GM12873 (cell line): ENCODE results near the gene ARVCF.

Experiments
- CTCF ChIP-seq: IDR thresholded peaks from 2 replicates; pipeline ENCODE4 v1.5.1; 2012; ENCODE audit warnings: low read depth, mild to moderate bottlenecking, moderate library complexity, low read length, control low read depth; ENCODE audit not compliant: insufficient read depth; ENCODE audit errors: missing control alignments

ARVCF gene

DNA sequence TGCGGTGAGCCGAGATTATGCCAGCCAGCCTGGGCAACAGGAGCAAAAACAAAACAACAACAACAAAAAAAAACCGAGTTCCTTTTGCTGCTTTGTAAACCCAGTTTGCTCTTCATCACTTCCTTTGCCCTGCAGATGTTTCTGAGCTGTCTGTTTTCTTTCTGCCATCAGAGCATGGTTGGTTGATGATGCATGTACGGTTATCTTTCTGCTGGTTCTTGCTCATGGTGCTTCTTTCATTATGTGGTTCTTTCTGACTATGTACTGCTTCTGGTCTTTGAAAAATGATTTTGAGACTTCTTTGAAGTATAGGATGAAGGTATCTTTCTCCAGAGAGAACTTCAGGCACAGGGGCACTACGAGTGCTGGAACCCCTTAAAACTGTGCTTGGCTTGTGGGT lies 17.5 kb upstream of the ARVCF start:
- no peak for TF ChIP-seq CTCF

DNA sequence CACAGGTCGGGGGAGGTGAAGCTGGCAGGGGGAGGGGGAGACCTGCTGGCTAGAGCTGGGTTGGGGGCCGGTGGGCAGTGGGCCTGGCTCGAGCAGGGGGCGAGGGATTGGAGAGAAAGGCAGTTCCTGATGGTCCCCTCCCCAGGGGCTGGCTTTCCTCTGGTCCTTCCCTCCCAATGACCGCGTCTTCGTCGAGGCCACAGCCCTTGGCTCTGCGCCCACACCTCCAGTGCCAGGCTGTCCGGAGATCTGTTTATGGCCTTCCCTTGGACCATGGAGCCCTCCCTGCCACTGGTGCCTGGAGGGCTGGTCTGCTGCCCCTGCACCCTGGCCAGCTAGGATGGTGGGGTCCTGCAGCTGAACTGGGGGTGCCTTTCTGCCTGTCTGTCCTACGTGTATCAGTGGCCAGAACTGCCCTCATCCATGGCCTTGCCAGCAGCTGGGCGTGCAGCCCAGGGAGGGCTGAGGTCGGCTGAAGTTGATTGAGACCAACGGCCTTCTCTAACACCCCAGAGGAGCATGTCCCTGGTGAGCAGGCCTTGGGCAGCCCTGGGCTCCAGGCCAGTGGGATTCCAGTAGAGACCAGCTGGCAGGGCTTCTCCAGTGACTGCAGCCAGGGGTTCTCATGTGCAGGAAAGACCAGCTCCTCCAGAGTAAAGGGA lies 16.6 kb upstream of the ARVCF start:
- TF ChIP-seq CTCF: no peak

DNA sequence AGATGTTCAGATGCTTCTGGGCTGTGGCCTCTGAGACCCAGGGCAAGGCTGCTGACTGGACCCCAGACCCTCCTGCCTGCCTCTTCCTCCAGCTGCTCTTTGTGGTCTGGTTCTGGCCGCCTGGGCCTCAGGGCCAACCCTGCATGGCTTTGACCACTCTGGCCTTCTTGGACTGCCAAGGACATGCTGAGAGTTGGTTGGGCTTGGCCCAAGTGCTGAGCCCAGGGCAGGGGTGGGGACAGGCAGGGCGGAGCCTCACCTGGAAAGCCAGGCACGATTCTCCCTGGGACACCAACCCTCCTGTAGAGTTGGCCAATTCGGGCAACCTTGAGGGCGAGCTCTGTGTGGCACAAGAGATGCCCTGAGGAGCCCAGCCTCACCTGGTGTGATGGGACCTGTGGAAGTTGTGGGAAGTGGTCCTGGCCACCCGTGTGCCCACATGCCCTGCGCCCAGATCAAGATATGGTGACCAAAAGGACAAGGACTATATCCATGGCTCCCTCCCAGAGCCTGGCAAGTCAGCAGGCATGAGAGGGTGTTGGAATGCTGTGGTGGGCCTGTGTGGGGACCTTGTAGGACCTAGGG lies 15.9 kb upstream of the ARVCF start:
- TF ChIP-seq CTCF: no peak

GRCh38 chr22:20031732-20032406 lies 15.2 kb upstream of the ARVCF start:
- TF ChIP-seq CTCF: no peak

DNA sequence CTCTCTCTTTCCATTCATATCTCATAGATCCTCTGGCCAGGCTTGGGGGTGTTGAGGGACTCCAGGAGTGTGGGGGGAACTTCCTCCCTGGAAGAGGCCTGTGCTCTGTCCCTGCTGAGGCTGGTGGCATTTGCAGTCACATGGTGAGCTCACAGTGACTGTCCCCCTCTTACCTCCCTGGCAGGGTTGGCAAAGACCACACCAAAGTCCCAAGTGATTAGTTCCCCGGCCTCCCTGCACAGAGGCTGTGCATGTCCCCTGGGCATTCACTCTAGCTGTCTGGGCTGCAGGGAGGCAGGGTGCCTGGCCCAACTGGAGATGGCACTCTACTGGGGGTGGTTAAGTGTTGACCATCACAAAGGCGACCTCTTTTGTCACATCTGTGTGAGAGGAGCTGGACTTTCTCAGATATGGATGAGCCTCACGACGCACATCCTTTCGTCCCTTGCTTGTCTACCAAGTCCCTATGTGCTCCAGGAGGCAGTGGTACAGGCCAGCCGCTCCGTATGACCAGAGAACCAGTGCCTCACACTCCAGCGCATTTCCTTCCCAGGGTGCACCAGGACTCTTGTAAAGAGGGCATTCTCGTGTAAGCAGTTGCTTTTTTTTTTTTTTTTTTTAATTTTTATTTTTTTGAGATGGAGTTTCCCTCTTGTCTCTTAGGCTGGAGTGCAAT lies 13.1 kb upstream of the ARVCF start:
- TF ChIP-seq CTCF: no peak

GRCh38 chr22:20028855-20029549 lies 12.4 kb upstream of the ARVCF start:
- no peak for TF ChIP-seq CTCF
